SU-DHL-6 (cell line): ENCODE measurements around the gene SMPDL3A.

Source experiments
- H2AFZ ChIP-seq: fragments of 200-600 bp; sonication (generic); 2 replicates; pipeline ENCODE4 v1.6.1; 2014; ENCODE audit warnings: low read depth, mild to moderate bottlenecking, moderate library complexity, mixed read lengths, antibody characterized with exemption, low read length; ENCODE audit not compliant: severe bottlenecking
- H3F3A ChIP-seq: fragments of 200-600 bp; shearing (Covaris generic); 2 replicates; pipeline ENCODE4 v1.6.0; 2016; ENCODE audit warnings: antibody characterized with exemption, mild to moderate bottlenecking; ENCODE audit not compliant: insufficient read depth
- H3K27ac ChIP-seq: fragments of 200-600 bp; sonication (generic); 2 replicates; pipeline ENCODE4 v1.5.1; 2016; ENCODE audit warnings: low read depth, mild to moderate bottlenecking, low read length, moderate library complexity, mixed read lengths
- H3K27me3 ChIP-seq: fragments of 200-600 bp; sonication (generic), shearing (Covaris generic); 2 replicates; pipeline ENCODE4 v1.6.0; 2014; ENCODE audit warnings: mild to moderate bottlenecking, low read length
- H3K36me3 ChIP-seq: fragments of 200-600 bp; sonication (generic); 2 replicates; pipeline ENCODE4 v1.6.1; 2014; ENCODE audit warnings: mild to moderate bottlenecking, low read length, mixed read lengths
- H3K4me2 ChIP-seq: fragments of 300-600, 200-600 bp; shearing (Covaris generic), sonication (generic); 2 replicates; pipeline ENCODE4 v1.6.0; 2014; ENCODE audit warnings: low read length, low read depth, mild to moderate bottlenecking; ENCODE audit not compliant: poor library complexity, severe bottlenecking
- H3K4me3 ChIP-seq: fragments of 200-600 bp; sonication (generic); 2 replicates; pipeline ENCODE4 v1.5.1; 2014; ENCODE audit warnings: antibody characterized with exemption, low read length, mild to moderate bottlenecking, mixed read lengths; ENCODE audit not compliant: insufficient read depth, poor library complexity, severe bottlenecking
- H3K79me2 ChIP-seq: fragments of 200-600 bp; sonication (generic); 2 replicates; pipeline ENCODE4 v1.6.1; 2014; ENCODE audit warnings: mild to moderate bottlenecking, low read length, moderate library complexity; ENCODE audit not compliant: insufficient read depth
- H3K9ac ChIP-seq: fragments of 200-600 bp; sonication (generic); 2 replicates; pipeline ENCODE4 v1.7.0; 2014; ENCODE audit warnings: mild to moderate bottlenecking, low read length
- H3K9me2 ChIP-seq: fragments of 200-600 bp; sonication (generic); replicated peaks from 2 replicates; pipeline ENCODE4 v1.6.1; 2014; ENCODE audit warnings: low read length; ENCODE audit not compliant: insufficient read depth
- H3K9me3 ChIP-seq: fragments of 200-600 bp; sonication (generic); 2 replicates; pipeline ENCODE4 v1.6.1; 2014; ENCODE audit warnings: low read length, mixed read lengths; ENCODE audit not compliant: insufficient read depth
- H4K20me1 ChIP-seq: fragments of 200-600 bp; sonication (generic); 2 replicates; pipeline ENCODE4 v1.6.1; 2014; ENCODE audit warnings: low read depth, mild to moderate bottlenecking, antibody characterized with exemption, low read length, moderate library complexity, mixed read lengths
- CTCF ChIP-seq: fragments of 200-600 bp; sonication (generic); IDR thresholded peaks from one replicate; pipeline ENCODE4 v1.5.1; 2017; ENCODE audit warnings: antibody characterized with exemption, mild to moderate bottlenecking, low read length, moderate library complexity; ENCODE audit not compliant: insufficient read depth, poor library complexity, severe bottlenecking
- EZH2phosphoT487 ChIP-seq: fragments of 200-600 bp; sonication (generic), shearing (Covaris generic); conservative IDR thresholded peaks from 2 replicates; pipeline ENCODE4 v1.6.1; 2018; ENCODE audit warnings: mild to moderate bottlenecking, antibody characterized with exemption, low read length, moderate library complexity, mixed read lengths

Gene SMPDL3A

DNA sequence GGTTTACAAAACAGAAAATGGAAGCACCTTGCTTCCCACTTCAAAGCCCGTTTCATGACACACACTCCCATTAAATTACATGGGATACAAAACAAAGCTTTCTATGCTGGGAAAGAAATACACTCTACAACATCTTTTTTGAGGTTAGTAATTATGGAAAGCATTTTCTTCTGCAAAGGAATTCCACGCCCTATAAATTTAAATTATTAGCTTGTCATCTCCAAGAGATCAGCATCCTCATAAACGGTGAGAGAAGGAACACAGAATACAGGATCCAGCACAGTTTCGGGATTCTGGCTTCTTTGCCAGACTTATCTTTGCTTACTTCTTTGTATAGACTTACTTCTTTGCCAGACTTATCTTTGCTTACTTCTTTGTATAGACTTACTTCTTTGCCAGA lies 1.3 kb upstream of the SMPDL3A start:
- Histone ChIP-seq H3K4me3 (no peak overlapping the region), H3K36me3 (no peaks in the 10 kb centered on the region), H3K27me3 (no peaks in the 10 kb centered on the region), H3K27ac (no peak overlapping the region), H3K4me2 (no peak overlapping the region), H2AFZ (no peak overlapping the region), H3K9me3 (no peaks in the 10 kb centered on the region), H3K9ac (no peak overlapping the region), H3K79me2 (no peaks in the 10 kb centered on the region), H4K20me1 (no peaks in the 10 kb centered on the region), H3F3A (no peaks in the 10 kb centered on the region), H3K9me2 (no peaks in the 10 kb centered on the region)
- TF ChIP-seq EZH2phosphoT487 (no peak), CTCF (no peak)

DNA sequence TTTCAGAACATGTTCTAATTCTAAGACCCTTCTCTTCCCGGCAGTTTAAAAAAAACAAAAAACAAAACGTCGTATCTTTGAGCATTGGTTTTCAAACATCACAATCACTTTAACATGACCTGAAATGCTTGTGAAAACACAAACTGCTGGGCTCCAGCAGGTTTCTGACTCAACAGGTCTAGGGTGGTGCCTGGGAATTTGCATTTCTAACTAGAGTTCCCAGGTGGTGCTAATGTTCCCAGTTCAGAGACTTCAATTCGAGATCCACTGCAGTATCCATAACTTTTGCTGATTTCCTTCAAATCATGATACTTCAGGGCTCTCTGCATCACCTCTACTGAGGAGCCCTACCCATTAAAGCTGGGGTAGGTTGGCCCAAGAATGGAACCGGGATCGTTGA lies 850 bp upstream of the SMPDL3A start:
- Histone ChIP-seq H3F3A (no peaks in the 10 kb centered on the region), H3K36me3 (no peaks in the 10 kb centered on the region), H3K9ac (no peak overlapping the region), H3K27me3 (no peaks in the 10 kb centered on the region), H3K79me2 (no peaks in the 10 kb centered on the region), H3K9me2 (no peaks in the 10 kb centered on the region), H3K9me3 (no peaks in the 10 kb centered on the region), H4K20me1 (no peaks in the 10 kb centered on the region), H3K27ac (no peak overlapping the region), H3K4me2 (no peak overlapping the region), H3K4me3 (no peak overlapping the region), H2AFZ (no peak overlapping the region)
- TF ChIP-seq EZH2phosphoT487 (no peak), CTCF (no peak)

- Histone ChIP-seq H3K4me3 (peak overlapping the region; percentile 52), H3F3A (no peaks in the 10 kb centered on the region), H3K9me2 (no peaks in the 10 kb centered on the region), H3K27ac (no peak overlapping the region), H3K9ac (peak overlapping the region; percentile 45; the same call in 1 of the 2 replicates), H2AFZ (peak overlapping the region; percentile 1), H3K9me3 (no peaks in the 10 kb centered on the region), H3K27me3 (no peaks in the 10 kb centered on the region), H3K4me2 (peak overlapping the region; percentile 52), H3K79me2 (no peaks in the 10 kb centered on the region), H4K20me1 (no peaks in the 10 kb centered on the region), H3K36me3 (no peaks in the 10 kb centered on the region)
- TF ChIP-seq CTCF (no peak), EZH2phosphoT487 (no peak)
Observed at GRCh38 chr6:122788663-122789181, 336 bp upstream of the SMPDL3A start.
